WTC11 (cell line): ENCODE measurements around the gene MIPOL1.

Source experiments
- ATF3 ChIP-seq: sonication (generic); formaldehyde crosslinking; conservative IDR thresholded peaks from 2 replicates; pipeline ENCODE4 v1.8.1; 2022; ENCODE audit warnings: mild to moderate bottlenecking, missing genetic modification reagents
- CTCF ChIP-seq: fragments of 200-600 bp; IDR thresholded peaks from 2 replicates; pipeline ENCODE4 v1.8.0; 2022; ENCODE audit warnings: antibody characterized with exemption
- E2F4 ChIP-seq: sonication (generic); formaldehyde crosslinking; IDR thresholded peaks from 2 replicates; pipeline ENCODE4 v1.8.1; 2022; ENCODE audit warnings: low read depth, mild to moderate bottlenecking, moderate library complexity, missing genetic modification reagents, borderline replicate concordance
- FOXK1 ChIP-seq: sonication (generic); formaldehyde crosslinking; IDR thresholded peaks from 2 replicates; pipeline ENCODE4 v1.8.0; 2022; ENCODE audit warnings: mild to moderate bottlenecking, moderate library complexity, missing genetic modification reagents
- FOXP4 ChIP-seq: sonication (generic); formaldehyde crosslinking; IDR thresholded peaks from 2 replicates; pipeline ENCODE4 v1.8.0; 2022; ENCODE audit warnings: mild to moderate bottlenecking, missing genetic modification reagents
- IRF2 ChIP-seq: sonication (generic); formaldehyde crosslinking; IDR thresholded peaks from 2 replicates; pipeline ENCODE4 v1.8.0; 2022; ENCODE audit warnings: low read depth, missing genetic modification reagents, borderline replicate concordance
- MYBL2 ChIP-seq: sonication (generic); formaldehyde crosslinking; IDR thresholded peaks from 2 replicates; pipeline ENCODE4 v1.8.1; 2023; ENCODE audit warnings: mild to moderate bottlenecking, moderate library complexity, missing genetic modification reagents
- SMAD3 ChIP-seq: sonication (generic); formaldehyde crosslinking; IDR thresholded peaks from 2 replicates; pipeline ENCODE4 v1.8.0; 2022; ENCODE audit warnings: missing genetic modification reagents, mild to moderate bottlenecking, borderline replicate concordance
- USF2 ChIP-seq: sonication (generic); formaldehyde crosslinking; IDR thresholded peaks from 2 replicates; pipeline ENCODE4 v1.8.1; 2023; ENCODE audit warnings: mild to moderate bottlenecking, missing genetic modification reagents, moderate library complexity
- ZNF121 ChIP-seq: sonication (generic); formaldehyde crosslinking; IDR thresholded peaks from 2 replicates; pipeline ENCODE4 v1.8.0; 2023; ENCODE audit warnings: missing genetic modification reagents
- TF ChIP-seq, protein P1 (sequence below): sonication (generic); formaldehyde crosslinking; IDR thresholded peaks from 2 replicates; pipeline ENCODE4 v1.8.0; 2022; ENCODE audit warnings: mild to moderate bottlenecking, missing genetic modification reagents
- TF ChIP-seq, protein P2 (sequence below): fragments of 250-450 bp; sonication (Bioruptor Pico); IDR thresholded peaks from 2 replicates; pipeline ENCODE4 v2.1.2; 2022; ENCODE audit warnings: mild to moderate bottlenecking, moderate library complexity

DNA sequence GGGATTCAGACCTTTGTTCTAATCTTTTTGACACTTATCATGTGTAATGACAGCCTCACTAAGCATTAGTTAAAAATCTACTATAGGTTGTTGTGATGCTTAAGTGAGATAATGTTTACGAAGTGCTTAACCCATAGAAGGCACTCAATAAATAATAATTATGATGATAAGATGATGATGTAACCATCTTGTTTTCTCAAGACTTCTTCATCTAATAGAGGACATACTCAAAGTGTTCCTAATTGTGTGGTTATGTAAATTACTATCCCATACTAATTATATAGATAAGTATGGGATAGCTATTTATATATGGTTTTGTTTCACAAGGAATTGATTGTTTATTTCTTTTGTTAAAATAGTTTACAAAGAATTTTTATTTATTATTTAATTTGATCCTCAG is 76.9 kb downstream of the MIPOL1 start:
- TF ChIP-seq CTCF (no peak), ZNF121 (CRISPR knock-in tag) (no peak), MYBL2 (CRISPR knock-in tag) (no peak), USF2 (no peak), FOXP4 (CRISPR knock-in tag) (no peak), IRF2 (CRISPR knock-in tag) (no peak), SMAD3 (CRISPR knock-in tag) (no peak), E2F4 (CRISPR knock-in tag) (no peak), ATF3 (CRISPR knock-in tag) (no peak), FOXK1 (CRISPR knock-in tag) (no peak)
- TF ChIP-seq, protein P1, sequence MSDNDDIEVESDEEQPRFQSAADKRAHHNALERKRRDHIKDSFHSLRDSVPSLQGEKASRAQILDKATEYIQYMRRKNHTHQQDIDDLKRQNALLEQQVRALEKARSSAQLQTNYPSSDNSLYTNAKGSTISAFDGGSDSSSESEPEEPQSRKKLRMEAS = no peak
- TF ChIP-seq, protein P2, sequence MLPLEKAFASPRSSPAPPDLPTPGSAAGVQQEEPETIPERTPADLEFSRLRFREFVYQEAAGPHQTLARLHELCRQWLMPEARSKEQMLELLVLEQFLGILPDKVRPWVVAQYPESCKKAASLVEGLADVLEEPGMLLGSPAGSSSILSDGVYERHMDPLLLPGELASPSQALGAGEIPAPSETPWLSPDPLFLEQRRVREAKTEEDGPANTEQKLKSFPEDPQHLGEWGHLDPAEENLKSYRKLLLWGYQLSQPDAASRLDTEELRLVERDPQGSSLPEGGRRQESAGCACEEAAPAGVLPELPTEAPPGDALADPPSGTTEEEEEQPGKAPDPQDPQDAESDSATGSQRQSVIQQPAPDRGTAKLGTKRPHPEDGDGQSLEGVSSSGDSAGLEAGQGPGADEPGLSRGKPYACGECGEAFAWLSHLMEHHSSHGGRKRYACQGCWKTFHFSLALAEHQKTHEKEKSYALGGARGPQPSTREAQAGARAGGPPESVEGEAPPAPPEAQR (CRISPR knock-in tag) = no peak
